ENCODE results near the gene C5AR1. TPM values are rescaled to one million over a fixed set of nuclear protein-coding genes. Genes with fewer than 3 reads are reported as not detected.

Gene C5AR1
- total and polyA plus RNA-seq, 9 of the 15 experiments (the other 6 are each of a cell fraction or from before 2014, with no cell fraction given), result 0.06 to 1.6 (median 0.28) TPM; not detected in 3

GRCh38 chr19:47274891-47275761 lies 34.5 kb upstream of the C5AR1 start (continued):
- no peak for TF ChIP-seq TRIM25 (IDR thresholded peaks at IDR 0.05; ENCODE audit: borderline replicate concordance)
- TF ChIP-seq GATA2 (CRISPR knock-in tag; IDR thresholded peaks at IDR 0.05), result no peak
- TF ChIP-seq RAD51 (IDR thresholded peaks at IDR 0.05; ENCODE audit: borderline replicate concordance, low read depth), result no peak
- no peak for TF ChIP-seq ZNF24 (IDR thresholded peaks at IDR 0.05)
- no peak for TF ChIP-seq E2F3 (CRISPR knock-in tag; IDR thresholded peaks at IDR 0.05)
- TF ChIP-seq ZNF124 (CRISPR knock-in tag; IDR thresholded peaks at IDR 0.05), result no peak
- TF ChIP-seq ZNF764 (CRISPR knock-in tag; IDR thresholded peaks at IDR 0.05; ENCODE audit: low read depth), result peak; percentile 21; the same call in 1 of the 2 replicates
- TF ChIP-seq NR0B1 (IDR thresholded peaks at IDR 0.05; ENCODE audit: partially characterized antibody), result no peak
- peak; percentile 63 for TF ChIP-seq HMGN3 (IDR thresholded peaks at IDR 0.05; ENCODE audit: borderline replicate concordance, extremely low read depth, insufficient read length, low read depth, low read length)
- TF ChIP-seq RBM14 (IDR thresholded peaks at IDR 0.05; ENCODE audit: borderline replicate concordance, insufficient read depth, low read depth, low read length), result no peak
- TF ChIP-seq ADNP (tag; IDR thresholded peaks at IDR 0.05), result no peak
- TF ChIP-seq MAZ (CRISPR knock-in tag; conservative IDR thresholded peaks at IDR 0.05 in 1 of 2, IDR thresholded peaks at IDR 0.05 in 1 of 2), result 0 out of 4 replicates have a peak, but pooled peaks of 1 of the 2 experiments have one; percentile 5
- TF ChIP-seq HDAC8 (tag; IDR thresholded peaks at IDR 0.05), result no peak
- TF ChIP-seq SPI1 (IDR thresholded peaks at IDR 0.05; ENCODE audit: borderline replicate concordance, low read depth, low read length), result 0 out of 2 replicates have a peak, but pooled peaks have one; percentile 20
- no peak for TF ChIP-seq ZNF830 (CRISPR knock-in tag; IDR thresholded peaks at IDR 0.05)
- peak; percentile 13; the same call in 1 of the 2 replicates for TF ChIP-seq PHF8 (IDR thresholded peaks at IDR 0.05; ENCODE audit: borderline replicate concordance, low read length)

Measured in K562 (cell line).